GM18520 (cell line): ENCODE results near the gene SRD5A1.

Experiments
- ATAC-seq: cut with Tn5 transposase; IDR thresholded peaks from one replicate; pipeline ENCODE4 v1.9.1; 2021; ENCODE audit not compliant: unreplicated experiment

Gene SRD5A1

DNA sequence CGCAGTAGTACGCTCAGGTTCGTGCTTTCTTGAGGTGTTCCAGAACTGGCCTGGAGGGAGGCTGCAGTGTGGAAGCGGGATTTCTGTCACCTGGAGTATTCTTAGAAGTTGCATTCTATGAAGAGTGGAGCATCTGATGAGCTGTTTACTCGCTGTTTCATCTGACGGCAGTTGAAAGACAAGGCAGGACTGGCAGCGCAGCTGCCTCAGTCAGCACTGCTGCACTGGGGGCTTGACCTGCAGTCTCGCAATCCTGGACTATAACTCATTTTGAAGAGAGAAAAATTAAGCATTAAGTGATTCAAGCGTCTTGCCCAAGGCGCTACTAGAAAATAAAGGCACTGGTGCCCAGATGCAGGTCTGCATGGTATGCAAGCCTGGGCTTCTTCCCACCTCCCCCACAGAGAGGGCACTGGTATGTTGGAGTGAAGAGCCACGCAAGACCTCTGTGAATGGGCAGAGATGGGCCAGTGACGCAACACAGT is 90.6 kb downstream of the SRD5A1 start:
- no peak for ATAC-seq
